ENCODE measurements around the gene RBMX.
"Not testable (repeated sequence)": the region's sequence is repeated elsewhere in the genome, so short reads cannot be mapped to it uniquely, and the experiment has no call there.

The RBMX gene

DNA sequence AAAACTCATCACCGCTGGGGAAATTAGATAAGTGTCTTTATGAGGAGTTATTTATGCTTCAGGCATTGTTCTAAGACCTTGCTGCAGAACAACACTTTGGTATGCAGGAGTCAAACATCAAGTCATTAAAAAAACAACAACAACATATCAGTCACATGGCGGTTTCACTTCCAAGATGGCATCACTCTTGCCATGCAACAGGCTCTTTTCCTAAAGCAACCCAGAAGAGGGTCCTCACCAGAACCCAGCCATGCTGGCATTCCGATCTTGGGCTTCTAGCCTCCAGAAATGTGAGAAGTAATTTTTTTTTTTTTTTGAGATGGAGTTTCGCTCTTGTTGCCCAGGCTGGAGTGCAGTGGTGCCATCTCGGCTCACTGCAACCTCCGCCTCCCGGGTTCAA is 8.7 kb upstream of the RBMX start:
- no peak overlapping the region for H3K9ac ChIP-seq
- no peak overlapping the region for H3K4me2 ChIP-seq
- H3K9me3 ChIP-seq (replicated peaks in 1 of 11): no peaks in the 10 kb centered on the region
- H3K4me1 ChIP-seq: peaks cover 15 to 37% (median 24%) of the 10 kb centered on the region in 10 experiments; a peak in 19 of 20 replicates
- H4K20me1 ChIP-seq: no peaks in the 10 kb centered on the region
- H3K27me3 ChIP-seq: peaks cover 9 to 45% (median 36%) of the 10 kb centered on the region in 11 experiments
- H3K4me3 ChIP-seq: no peak overlapping the region
- no peak overlapping the region for H3K27ac ChIP-seq
- H3K36me3 ChIP-seq: no peaks in the 10 kb centered on the region
- TF ChIP-seq Cebpa-rat (IDR thresholded peaks at IDR 0.05): no peak

DNA sequence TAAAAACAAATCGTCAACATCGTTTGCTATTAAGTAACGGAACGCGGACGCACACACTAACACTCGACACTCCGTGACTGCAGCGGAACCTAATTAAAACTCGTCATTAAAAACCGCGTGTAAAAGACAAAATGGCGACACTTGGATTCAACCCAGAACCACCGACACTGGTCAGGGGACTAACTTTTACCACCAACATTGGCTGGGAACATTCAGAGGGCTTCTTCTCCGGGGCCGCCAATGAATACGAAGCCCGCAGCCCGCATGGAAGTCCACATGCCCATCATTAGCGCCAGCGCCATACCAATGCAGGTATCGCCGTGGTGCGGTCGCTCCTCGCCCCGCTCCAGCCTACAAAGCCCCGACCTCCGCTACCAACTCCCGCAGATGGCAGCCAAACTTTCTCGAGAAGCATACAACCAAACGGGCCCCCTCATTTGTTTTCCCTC is 498 bp downstream of the RBMX start:
- H3K4me1 ChIP-seq: peaks cover 17 to 50% (median 27%) of the 10 kb centered on the region in 10 experiments; a peak in 19 of 20 replicates
- peaks cover 0 to 15% (median 7%) of the 10 kb centered on the region in 11 experiments; a peak in 8 of 22 replicates for H3K9me3 ChIP-seq (replicated peaks in 1 of 11)
- peaks cover 6 to 49% (median 41%) of the 10 kb centered on the region in 11 experiments; a peak in 20 of 22 replicates for H4K20me1 ChIP-seq
- no peak for TF ChIP-seq Cebpa-rat (IDR thresholded peaks at IDR 0.05)
- peaks cover 11 to 83% (median 65%) of the 10 kb centered on the region in 11 experiments; a peak in 21 of 22 replicates for H3K27me3 ChIP-seq
- H3K4me2 ChIP-seq: peak overlapping the region in 2 of 11 experiments; percentile 40 to 71; a peak in 2 of 22 replicates
- peaks cover 33 to 44% (median 40%) of the 10 kb centered on the region in 11 experiments for H3K36me3 ChIP-seq
- peak overlapping the region; percentile 88 to 99 (median 98) for H3K27ac ChIP-seq
- H3K9ac ChIP-seq: peak overlapping the region; percentile 91 to 99 (median 98)
- H3K4me3 ChIP-seq: peak overlapping the region; percentile 60 to 80 (median 75)

DNA sequence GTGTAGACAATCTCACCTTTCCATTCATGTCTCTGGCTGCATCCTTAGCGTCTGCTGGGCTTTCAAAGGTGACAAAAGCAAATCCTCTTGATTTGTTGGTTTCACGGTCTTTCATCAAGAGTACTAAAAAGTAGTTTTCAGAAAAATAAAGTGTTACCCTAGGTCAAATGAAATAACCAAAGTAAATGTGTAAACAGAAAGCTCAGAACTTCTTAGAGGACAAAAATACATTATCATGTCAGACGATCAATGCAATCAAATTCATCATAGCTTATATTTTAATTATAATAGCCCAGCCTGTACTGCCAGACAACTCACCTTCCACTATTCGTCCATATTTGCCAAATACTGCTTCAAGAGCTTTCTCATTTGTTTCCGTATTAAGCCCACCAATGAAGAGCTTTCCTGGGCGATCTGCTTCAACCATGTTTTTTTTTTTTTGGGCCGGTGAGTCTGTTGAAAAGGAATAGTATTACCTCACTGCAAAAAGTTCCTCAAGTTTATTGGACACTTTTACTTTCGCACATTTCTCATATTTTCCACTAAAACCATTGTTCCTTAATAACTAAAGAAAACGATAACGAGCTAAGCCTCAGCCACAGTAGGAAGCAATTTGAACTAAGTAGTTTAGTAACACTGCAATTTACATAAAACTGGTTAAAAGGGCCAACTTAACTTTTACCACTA is 1.4 kb downstream of the RBMX start:
- peaks cover 6 to 57% (median 50%) of the 10 kb centered on the region in 11 experiments; a peak in 20 of 22 replicates for H4K20me1 ChIP-seq
- peak overlapping the region; percentile 40 to 85 (median 64); a peak in 21 of 22 replicates for H3K4me2 ChIP-seq
- peaks cover 8 to 41% (median 18%) of the 10 kb centered on the region in 10 experiments; a peak in 17 of 20 replicates for H3K4me1 ChIP-seq
- peak overlapping the region; percentile 60 to 80 (median 75) for H3K4me3 ChIP-seq
- peak overlapping the region; percentile 88 to 99 (median 98) for H3K27ac ChIP-seq
- peaks cover 41 to 53% (median 49%) of the 10 kb centered on the region in 11 experiments for H3K36me3 ChIP-seq
- H3K27me3 ChIP-seq: peaks cover 13 to 85% (median 69%) of the 10 kb centered on the region in 11 experiments; a peak in 21 of 22 replicates
- H3K9me3 ChIP-seq (replicated peaks in 1 of 11): peaks cover 0 to 15% (median 7%) of the 10 kb centered on the region in 11 experiments; a peak in 8 of 22 replicates
- peak overlapping the region; percentile 91 to 99 (median 98) for H3K9ac ChIP-seq
- TF ChIP-seq Cebpa-rat (IDR thresholded peaks at IDR 0.05): no peak

DNA sequence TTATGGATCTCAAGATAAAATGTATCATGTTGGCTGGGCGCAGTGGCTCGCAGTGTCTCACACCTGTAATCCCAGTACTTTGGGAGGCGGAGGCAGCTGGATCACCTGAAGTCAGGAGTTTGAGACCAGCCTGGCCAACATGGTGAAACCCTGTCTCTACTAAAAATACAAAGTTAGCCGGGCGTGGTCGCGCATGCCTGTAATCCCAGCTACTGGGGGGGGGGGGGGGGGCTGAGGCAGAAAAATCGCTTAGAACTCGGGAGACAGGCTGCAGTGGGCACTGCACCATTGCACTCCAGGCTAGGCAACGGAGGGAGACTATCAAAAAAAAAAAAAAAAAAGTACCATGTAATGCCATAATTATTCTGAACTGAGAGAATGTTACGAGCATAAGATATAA is 2.1 kb downstream of the RBMX start:
- Histone ChIP-seq H4K20me1 (peaks cover 6 to 65% (median 57%) of the 10 kb centered on the region in 11 experiments; a peak in 20 of 22 replicates), H3K27ac (peak overlapping the region in 2 of 11 experiments; percentile 98; a peak in 1 of 22 replicates), H3K36me3 (peaks cover 42 to 60% (median 53%) of the 10 kb centered on the region in 11 experiments), H3K27me3 (peaks cover 13 to 85% (median 67%) of the 10 kb centered on the region in 11 experiments; a peak in 21 of 22 replicates), H3K4me1 (peaks cover 5 to 34% (median 15%) of the 10 kb centered on the region in 10 experiments; a peak in 13 of 20 replicates), H3K4me3 (peak overlapping the region; percentile 60 to 80 (median 75); a peak in 19 of 20 replicates), H3K9ac (peak overlapping the region in 9 of 11 experiments; percentile 93 to 99 (median 98); a peak in 18 of 22 replicates), H3K9me3 (replicated peaks in 1 of 11) (peaks cover 0 to 15% (median 7%) of the 10 kb centered on the region in 11 experiments; a peak in 8 of 22 replicates), H3K4me2 (peak overlapping the region; percentile 40 to 85 (median 64))
- no peak for TF ChIP-seq Cebpa-rat (IDR thresholded peaks at IDR 0.05)

DNA sequence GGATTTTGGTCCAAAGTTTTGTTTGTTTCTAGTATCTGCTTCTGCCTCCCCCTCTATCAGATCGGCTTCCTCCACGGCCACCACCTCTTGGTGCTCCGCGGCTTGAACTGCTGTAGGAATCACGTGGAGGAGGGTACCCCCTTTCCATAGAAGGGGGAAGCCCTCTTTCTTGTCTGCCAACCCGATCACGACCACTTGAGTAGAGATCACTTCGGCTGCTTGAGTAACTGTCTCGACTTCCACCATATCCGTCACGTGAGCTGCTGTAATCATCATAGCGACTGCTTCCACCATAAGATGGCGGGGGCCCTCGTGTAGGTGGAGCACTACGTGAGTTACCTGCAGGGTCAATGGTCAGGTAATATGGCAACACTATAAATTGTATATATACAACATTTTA is 6.4 kb downstream of the RBMX start:
- Histone ChIP-seq H3K36me3 (peaks cover 72 to 100% (median 95%) of the 10 kb centered on the region in 11 experiments), H4K20me1 (peaks cover 23 to 100% (median 99%) of the 10 kb centered on the region in 11 experiments; a peak in 21 of 22 replicates), H3K27me3 (peaks cover 29 to 86% (median 78%) of the 10 kb centered on the region in 11 experiments; a peak in 21 of 22 replicates), H3K4me1 (peaks cover 0 to 43% (median 21%) of the 10 kb centered on the region in 10 experiments; a peak in 14 of 20 replicates)
- not testable (repeated sequence) for H3K27ac ChIP-seq; H3K4me3 ChIP-seq; H3K9ac ChIP-seq; H3K9me3 ChIP-seq (replicated peaks in 1 of 11); H3K4me2 ChIP-seq

DNA sequence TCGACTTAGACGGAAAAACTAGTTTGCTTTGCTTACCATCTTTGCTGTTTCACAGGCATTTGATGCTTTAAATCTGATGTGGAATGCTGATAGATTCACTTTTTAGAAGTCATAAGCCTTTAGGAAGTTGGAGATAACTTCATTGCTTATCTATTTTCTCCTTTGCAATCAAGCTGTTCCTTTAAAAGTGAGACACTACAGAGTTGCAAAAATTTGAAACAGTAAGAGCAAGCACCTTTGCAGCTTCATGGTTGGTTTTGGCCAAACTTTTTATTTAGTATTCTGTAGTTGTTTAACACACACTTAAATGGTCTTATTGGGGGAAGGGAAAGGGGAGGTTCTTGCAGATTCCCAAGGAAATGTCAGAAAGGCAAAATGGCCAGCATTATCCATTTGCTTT is 7.3 kb downstream of the RBMX start:
- Histone ChIP-seq H3K36me3 (peaks cover 79 to 100% (median 96%) of the 10 kb centered on the region in 11 experiments), H3K4me1 (peaks cover 0 to 43% (median 20%) of the 10 kb centered on the region in 10 experiments; a peak in 14 of 20 replicates), H3K27me3 (peaks cover 37 to 90% (median 79%) of the 10 kb centered on the region in 11 experiments; a peak in 21 of 22 replicates), H4K20me1 (peaks cover 31 to 100% (median 99%) of the 10 kb centered on the region in 11 experiments; a peak in 21 of 22 replicates)
- H3K9me3 ChIP-seq (replicated peaks in 1 of 11); H3K9ac ChIP-seq; H3K4me3 ChIP-seq; H3K4me2 ChIP-seq; H3K27ac ChIP-seq: not testable (repeated sequence)

DNA sequence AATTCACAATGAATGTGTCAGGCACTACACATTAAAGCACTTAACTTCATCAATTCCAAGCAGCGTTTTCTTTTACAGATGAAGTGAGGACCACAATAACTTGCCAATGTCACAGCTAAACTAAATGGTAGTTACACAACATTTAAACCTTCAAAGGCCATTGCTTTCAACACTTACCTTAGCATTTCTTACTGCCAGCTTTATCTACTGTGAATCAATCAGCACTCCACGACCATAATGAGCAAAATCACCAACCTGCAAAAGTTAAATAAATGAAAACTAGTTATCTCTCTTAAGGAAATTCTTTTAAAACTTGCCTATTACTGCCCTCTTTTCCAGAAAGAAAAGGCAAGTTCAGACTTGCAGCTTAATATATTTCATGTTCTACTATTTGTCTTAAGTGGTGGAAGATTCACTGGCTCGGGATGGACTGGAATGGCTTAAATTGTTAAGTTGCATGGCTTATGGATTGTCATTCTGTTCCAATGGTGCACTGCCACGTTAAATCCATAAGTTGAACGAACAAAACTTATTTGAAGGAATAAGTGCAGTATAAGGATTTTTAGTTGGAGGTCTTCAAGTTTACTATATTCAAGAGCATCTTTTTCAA is 8.3 kb downstream of the RBMX start:
- no peak for TF ChIP-seq Cebpa-rat (IDR thresholded peaks at IDR 0.05)
- H3K27ac ChIP-seq: no peak overlapping the region

DNA sequence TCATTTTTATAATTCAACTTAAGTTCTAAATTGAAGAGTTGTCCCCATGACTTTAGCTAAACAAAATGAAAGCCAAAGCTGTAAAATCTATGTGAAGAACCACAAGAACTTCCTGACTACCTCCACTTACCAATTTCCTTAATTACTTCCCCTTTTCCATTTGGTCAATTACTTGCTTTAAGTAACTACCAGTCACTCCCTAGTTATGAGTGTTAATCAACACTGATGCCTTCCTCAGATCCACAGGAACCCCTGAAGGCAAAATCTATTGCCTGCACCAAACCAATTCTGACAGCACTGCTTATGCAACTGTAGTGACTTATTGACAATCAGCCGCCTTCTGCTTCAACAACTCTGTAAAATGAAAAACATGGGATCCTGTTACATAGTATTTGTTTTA is 10.5 kb downstream of the RBMX start:
- H3K27me3 ChIP-seq: peaks cover 34 to 80% (median 65%) of the 10 kb centered on the region in 11 experiments; a peak in 21 of 22 replicates
- no peak overlapping the region for H3K4me3 ChIP-seq
- peaks cover 58 to 99% (median 84%) of the 10 kb centered on the region in 11 experiments for H3K36me3 ChIP-seq
- peaks cover 45 to 100% (median 97%) of the 10 kb centered on the region in 11 experiments; a peak in 21 of 22 replicates for H4K20me1 ChIP-seq
- H3K4me2 ChIP-seq: peak overlapping the region in 6 of 11 experiments; percentile 3 to 22 (median 14); a peak in 6 of 22 replicates
- TF ChIP-seq Cebpa-rat (IDR thresholded peaks at IDR 0.05): no peak
- no peak overlapping the region for H3K9ac ChIP-seq
- no peak overlapping the region for H3K27ac ChIP-seq
- peaks cover 0 to 22% (median 11%) of the 10 kb centered on the region in 10 experiments; a peak in 9 of 20 replicates for H3K4me1 ChIP-seq
- H3K9me3 ChIP-seq (replicated peaks in 1 of 11): no peaks in the 10 kb centered on the region

More for the DNA sequence above, 8.3 kb downstream of the RBMX start:
- no peak overlapping the region for H3K9ac ChIP-seq
- peaks cover 38 to 89% (median 79%) of the 10 kb centered on the region in 11 experiments; a peak in 21 of 22 replicates for H3K27me3 ChIP-seq
- peaks cover 72 to 100% (median 93%) of the 10 kb centered on the region in 11 experiments for H3K36me3 ChIP-seq
- H4K20me1 ChIP-seq: peaks cover 41 to 100% (median 99%) of the 10 kb centered on the region in 11 experiments; a peak in 21 of 22 replicates
- peaks cover 0 to 36% (median 12%) of the 10 kb centered on the region in 10 experiments; a peak in 9 of 20 replicates for H3K4me1 ChIP-seq
- H3K4me2 ChIP-seq: no peak overlapping the region
- H3K9me3 ChIP-seq (replicated peaks in 1 of 11): no peaks in the 10 kb centered on the region
- no peak overlapping the region for H3K4me3 ChIP-seq

All from BLaER1 treated with 17β-estradiol and CSF1 and Interleukin-3, amounts not matched to agents 10 nM and 100 nM (cell line).